PC-9 (cell line): ENCODE results near the gene HCFC2. TPM values are rescaled to one million over a fixed set of nuclear protein-coding genes. Genes with fewer than 3 reads are reported as not detected.
A peak's percentile ranks its signal among the peaks of the same experiment; 100 is the strongest.

Experiments used
- BruUV-seq: library from RNA; stranded (reverse); fragments of 400-500 nt; replicated peaks from 2 replicates; lab custom pipeline; 2021; lab: Mats Ljungman, UMichigan
- CTCF ChIA-PET: fragments of 300-600 bp; sonication (Branson Sonifier 250); formaldehyde crosslinking; loops from one replicate; lab custom pipeline; 2022; ENCODE audit warnings: antibody characterized with exemption; lab: Charles Lee
- POLR2A ChIA-PET: fragments of 300-600 bp; sonication (Branson Sonifier 250); formaldehyde crosslinking; loops from one replicate; lab custom pipeline; 2022; ENCODE audit warnings: antibody characterized with exemption; ENCODE audit not compliant: unreplicated experiment; lab: Charles Lee
- DNase-seq, 2 experiments: peaks; one replicate each; pipeline versions ENCODE4 v3.0.0 to v3.0.0-alpha.2; 2015 to 2022; ENCODE audit warnings: mixed read lengths in 1 of 2
- H2AFZ ChIP-seq: fragments of 200-600 bp; sonication (generic); 2 replicates; pipeline ENCODE4 v1.8.1; 2017; ENCODE audit warnings: antibody characterized with exemption
- H3F3A ChIP-seq: fragments of 200-600 bp; sonication (generic); 2 replicates; pipeline ENCODE4 v1.8.1; 2017; ENCODE audit warnings: antibody characterized with exemption, mild to moderate bottlenecking, low read depth; ENCODE audit not compliant: insufficient read depth
- H3K27ac ChIP-seq: fragments of 200-600 bp; sonication (generic); 2 replicates; pipeline ENCODE4 v1.6.1; 2016; ENCODE audit warnings: mixed run types
- H3K27me3 ChIP-seq: fragments of 200-600 bp; sonication (generic); 2 replicates; pipeline ENCODE4 v1.6.1; 2016; ENCODE audit warnings: low read depth, mixed run types; ENCODE audit not compliant: insufficient read depth
- H3K36me3 ChIP-seq: fragments of 200-600 bp; sonication (generic); 2 replicates; pipeline ENCODE4 v1.6.1; 2016; ENCODE audit warnings: low read depth, mixed run types
- H3K4me1 ChIP-seq: fragments of 200-600 bp; sonication (generic); replicated peaks from 2 replicates; pipeline ENCODE4 v1.6.1; 2016; ENCODE audit warnings: mixed run types; ENCODE audit not compliant: insufficient read depth
- H3K4me2 ChIP-seq: fragments of 200-600 bp; sonication (generic); 2 replicates; pipeline ENCODE4 v1.6.1; 2017; ENCODE audit warnings: mixed run types
- H3K4me3 ChIP-seq: fragments of 200-600 bp; sonication (generic); 2 replicates; pipeline ENCODE4 v1.6.1; 2016; ENCODE audit warnings: mixed run types
- H3K79me2 ChIP-seq: fragments of 200-600 bp; sonication (generic); 2 replicates; pipeline ENCODE4 v1.6.1; 2017; ENCODE audit warnings: low read depth, mixed run types
- H3K9me2 ChIP-seq: fragments of 200-600 bp; sonication (generic); 2 replicates; pipeline ENCODE4 v1.8.1; 2017; ENCODE audit warnings: mild to moderate bottlenecking; ENCODE audit not compliant: insufficient read depth
- H3K9me3 ChIP-seq: fragments of 200-600 bp; sonication (generic); 2 replicates; pipeline ENCODE4 v1.8.1; 2016; ENCODE audit warnings: low read depth; ENCODE audit not compliant: insufficient read depth
- H4K20me1 ChIP-seq: fragments of 200-600 bp; sonication (generic); 2 replicates; pipeline ENCODE4 v1.8.1; 2017; ENCODE audit not compliant: insufficient read depth
- CTCF ChIP-seq: fragments of 200-600 bp; sonication (generic); conservative IDR thresholded peaks from 2 replicates; pipeline ENCODE4 v1.6.1; 2017; ENCODE audit warnings: mixed run types, antibody characterized with exemption, mild to moderate bottlenecking, moderate library complexity
- EZH2 ChIP-seq: fragments of 200-600 bp; sonication (generic); IDR thresholded peaks from 2 replicates; pipeline ENCODE4 v1.8.0; 2017; ENCODE audit warnings: antibody characterized with exemption, low read depth
- intact Hi-C: fragments of 100-400 bp; cut with micrococcal nuclease; formaldehyde crosslinking; loops from one replicate; pipeline ENCODE4 v1.10.0; 2022; ENCODE audit not compliant: unreplicated experiment
- total RNA-seq: library from RNA; stranded (reverse); gene quantifications from 2 replicates; pipeline ENCODE4 v1.2.3, GENCODE V29; 2021

HCFC2 gene
- total RNA-seq, 1 experiment from 2014 or later: 2.4 TPM

GRCh38 chr12:104137902-104138796 lies 73.8 kb downstream of the HCFC2 start, which contains the start of gene NFYB:
Gene NFYB, minus strand, starts transcription at chr12:104138210. Its CDS starts 2,757 bp downstream, at chr12:104135453.
- no peaks in the 10 kb centered on the region for H4K20me1 ChIP-seq
- peak within 1 kb of the TSS; percentile 15; the same call in 1 of the 2 replicates for H3K27ac ChIP-seq
- H3K4me3 ChIP-seq: peak within 1 kb of the TSS; percentile 78
- BruUV-seq: TSS peak; percentile 89
- H3K4me1 ChIP-seq: peaks cover 26% of the 10 kb centered on the region
- peaks cover 10% of the 10 kb centered on the region; the same call in 1 of the 2 replicates for H3F3A ChIP-seq
- H3K36me3 ChIP-seq: peaks cover 3% of the 10 kb centered on the region; the same call in 1 of the 2 replicates
- ChIA-PET CTCF (interaction anchor here (0.7 kb wide), 1 partner anchor 210 kb away, joined by 3 read pairs; no protein-coding TSS in a partner anchor), POLR2A (interaction anchor here (0.6 to 1.4 kb wide), 8 partner anchors 11 to 1858 kb away, joined by 3 to 13 read pairs (median 6); no protein-coding TSS in a partner anchor)
- TF ChIP-seq EZH2: no peak
- TF ChIP-seq CTCF: no peak
- H3K9me3 ChIP-seq: no peaks in the 10 kb centered on the region
- peaks cover 24% of the 10 kb centered on the region for H3K79me2 ChIP-seq
- peak within 1 kb of the TSS; percentile 97 for H3K4me2 ChIP-seq
- no peaks in the 10 kb centered on the region for H3K9me2 ChIP-seq
- intact Hi-C loops: loop anchor here (10.0 kb wide), 1 partner anchor 177 kb away; no protein-coding TSS in a partner anchor
- DNase-seq: peak; percentile 92 to 93
- no peaks in the 10 kb centered on the region for H3K27me3 ChIP-seq
- H2AFZ ChIP-seq: peak within 1 kb of the TSS; percentile 92

GRCh38 chr12:104138797-104139152 lies 74.4 kb downstream of the HCFC2 start:
- CTCF ChIA-PET: no interaction called here
- intact Hi-C loops: loop anchor here (10.0 kb wide), 1 partner anchor 176 kb away; no protein-coding TSS in a partner anchor
- no TSS peak for BruUV-seq

More at GRCh38 chr12:104138797-104139152, 74.4 kb downstream of the HCFC2 start:
- Histone ChIP-seq H3F3A (peaks cover 6% of the 10 kb centered on the region; the same call in 1 of the 2 replicates), H3K4me1 (peaks cover 26% of the 10 kb centered on the region), H3K4me2 (peak overlapping the region; percentile 84), H3K27me3 (no peaks in the 10 kb centered on the region), H3K4me3 (peak overlapping the region; percentile 57; the same call in 1 of the 2 replicates), H3K9me2 (no peaks in the 10 kb centered on the region), H3K9me3 (no peaks in the 10 kb centered on the region), H3K27ac (no peak overlapping the region), H3K36me3 (no peaks in the 10 kb centered on the region), H4K20me1 (no peaks in the 10 kb centered on the region), H3K79me2 (peaks cover 23% of the 10 kb centered on the region), H2AFZ (peak overlapping the region; percentile 92; the same call in 1 of the 2 replicates)
- POLR2A ChIA-PET: interaction anchor here (1.4 kb wide), 1 partner anchor 39 kb away, joined by 8 read pairs; no protein-coding TSS in a partner anchor
- TF ChIP-seq EZH2: no peak
- TF ChIP-seq CTCF: no peak
- DNase-seq: no peak
